HEK293 (cell line): Measurements from ENCODE around the gene HSF2.

Source experiments
- CTCF ChIA-PET: fragments of 350-600 bp; formaldehyde crosslinking; extraction: SDS; loops from one replicate; lab custom pipeline; 2021; ENCODE audit warnings: antibody characterized with exemption; lab: Yijun Ruan, JAX
- POLR2A ChIA-PET: fragments of 300-600 bp; formaldehyde crosslinking; extraction: SDS; loops from one replicate; lab custom pipeline; 2020; ENCODE audit warnings: antibody characterized with exemption, inconsistent platforms; lab: Yijun Ruan, JAX
- H3K27ac ChIP-seq: fragments of 200-500 bp; sonication (Bioruptor generic); 2 replicates; pipeline ENCODE4 v1.5.1; 2014; ENCODE audit warnings: low read depth, low read length, control low read depth, inconsistent platforms; ENCODE audit errors: extremely low read depth
- H3K36me3 ChIP-seq, 2 experiments: fragments of 200-500 bp in 1 of 2; sonication (Bioruptor generic) in 1 of 2; 1 replicate in 1 of 2; 2 replicates in 1 of 2; pipeline ENCODE4 v1.5.1; 2014 to 2017; ENCODE audit warnings: inconsistent platforms in 2 of 2, low read length in 2 of 2; ENCODE audit not compliant: control insufficient read depth in 2 of 2, insufficient read depth in 1 of 2
- H3K4me1 ChIP-seq: fragments of 200-500 bp; sonication (Bioruptor generic); 2 replicates; pipeline ENCODE4 v1.5.1; 2014; ENCODE audit warnings: mild to moderate bottlenecking, low read length, inconsistent platforms; ENCODE audit not compliant: control insufficient read depth, insufficient read depth
- H3K4me3 ChIP-seq: 2 replicates; pipeline ENCODE4 v1.5.1; 2011; ENCODE audit warnings: low read depth, mild to moderate bottlenecking, control low read depth, low read length, moderate library complexity
- H3K9me3 ChIP-seq: fragments of 200-500 bp; sonication (Bioruptor generic); 2 replicates; pipeline ENCODE4 v1.5.1; 2014; ENCODE audit warnings: low read depth, low read length, inconsistent platforms; ENCODE audit not compliant: control insufficient read depth, insufficient read depth
- KLF8 ChIP-seq: fragments of 450-650 bp; formaldehyde crosslinking; IDR thresholded peaks from 2 replicates; pipeline ENCODE4 v1.5.1; 2016; ENCODE audit warnings: missing biosample characterization, missing genetic modification characterization
- ZBTB7A ChIP-seq: fragments of 450-650 bp; formaldehyde crosslinking; IDR thresholded peaks from 2 replicates; pipeline ENCODE4 v1.5.1; 2016; ENCODE audit warnings: low read depth, missing biosample characterization, missing genetic modification characterization
- ZFHX2 ChIP-seq: fragments of 450-650 bp; formaldehyde crosslinking; conservative IDR thresholded peaks from 2 replicates; pipeline ENCODE4 v1.5.1; 2016; ENCODE audit warnings: missing biosample characterization, missing genetic modification characterization
- ZNF114 ChIP-seq: fragments of 450-650 bp; formaldehyde crosslinking; IDR thresholded peaks from 2 replicates; pipeline ENCODE4 v1.5.0; 2017; ENCODE audit warnings: missing biosample characterization, missing genetic modification characterization
- ZNF155 ChIP-seq: fragments of 450-650 bp; formaldehyde crosslinking; IDR thresholded peaks from 2 replicates; pipeline ENCODE4 v1.5.1; 2016; ENCODE audit warnings: missing biosample characterization, missing genetic modification characterization
- ZNF175 ChIP-seq: fragments of 450-650 bp; formaldehyde crosslinking; IDR thresholded peaks from 2 replicates; pipeline ENCODE4 v1.5.1; 2016; ENCODE audit warnings: missing biosample characterization, missing genetic modification characterization
- ZNF404 ChIP-seq: fragments of 450-650 bp; formaldehyde crosslinking; IDR thresholded peaks from 2 replicates; pipeline ENCODE4 v1.5.1; 2017; ENCODE audit warnings: missing biosample characterization, missing genetic modification characterization
- ZNF558 ChIP-seq: fragments of 450-650 bp; formaldehyde crosslinking; IDR thresholded peaks from 2 replicates; pipeline ENCODE4 v1.5.1; 2016; ENCODE audit warnings: missing biosample characterization, missing genetic modification characterization
- ZNF600 ChIP-seq: fragments of 450-650 bp; formaldehyde crosslinking; IDR thresholded peaks from 2 replicates; pipeline ENCODE4 v1.5.1; 2016; ENCODE audit warnings: missing biosample characterization, missing genetic modification characterization
- ZNF792 ChIP-seq: fragments of 450-650 bp; formaldehyde crosslinking; IDR thresholded peaks from 2 replicates; pipeline ENCODE4 v1.5.1; 2016; ENCODE audit warnings: missing biosample characterization, missing genetic modification characterization
- TF ChIP-seq, protein P1 (sequence below): fragments of 450-650 bp; formaldehyde crosslinking; IDR thresholded peaks from 2 replicates; pipeline ENCODE4 v1.5.1; 2016; ENCODE audit warnings: missing biosample characterization, missing genetic modification characterization
- TF ChIP-seq, protein P2 (sequence below): fragments of 450-650 bp; formaldehyde crosslinking; IDR thresholded peaks from 2 replicates; pipeline ENCODE4 v1.5.1; 2016; ENCODE audit warnings: missing biosample characterization, missing genetic modification characterization
- TF ChIP-seq, protein P3 (sequence below): fragments of 450-650 bp; formaldehyde crosslinking; IDR thresholded peaks from 2 replicates; pipeline ENCODE4 v1.5.1; 2016; ENCODE audit warnings: missing biosample characterization, missing genetic modification characterization, low read depth
- TF ChIP-seq, protein P4 (sequence below): fragments of 450-650 bp; formaldehyde crosslinking; IDR thresholded peaks from 2 replicates; pipeline ENCODE4 v1.5.1; 2016; ENCODE audit warnings: missing biosample characterization, missing genetic modification characterization
- TF ChIP-seq, protein P5 (sequence below): fragments of 450-650 bp; IDR thresholded peaks from 2 replicates; pipeline ENCODE4 v1.5.1; 2018; ENCODE audit warnings: missing biosample characterization, mild to moderate bottlenecking, missing genetic modification characterization
- TF ChIP-seq, protein P6 (sequence below): fragments of 450-650 bp; formaldehyde crosslinking; IDR thresholded peaks from 2 replicates; pipeline ENCODE4 v1.5.1; 2016; ENCODE audit warnings: missing biosample characterization, missing genetic modification characterization

The HSF2 gene

DNA sequence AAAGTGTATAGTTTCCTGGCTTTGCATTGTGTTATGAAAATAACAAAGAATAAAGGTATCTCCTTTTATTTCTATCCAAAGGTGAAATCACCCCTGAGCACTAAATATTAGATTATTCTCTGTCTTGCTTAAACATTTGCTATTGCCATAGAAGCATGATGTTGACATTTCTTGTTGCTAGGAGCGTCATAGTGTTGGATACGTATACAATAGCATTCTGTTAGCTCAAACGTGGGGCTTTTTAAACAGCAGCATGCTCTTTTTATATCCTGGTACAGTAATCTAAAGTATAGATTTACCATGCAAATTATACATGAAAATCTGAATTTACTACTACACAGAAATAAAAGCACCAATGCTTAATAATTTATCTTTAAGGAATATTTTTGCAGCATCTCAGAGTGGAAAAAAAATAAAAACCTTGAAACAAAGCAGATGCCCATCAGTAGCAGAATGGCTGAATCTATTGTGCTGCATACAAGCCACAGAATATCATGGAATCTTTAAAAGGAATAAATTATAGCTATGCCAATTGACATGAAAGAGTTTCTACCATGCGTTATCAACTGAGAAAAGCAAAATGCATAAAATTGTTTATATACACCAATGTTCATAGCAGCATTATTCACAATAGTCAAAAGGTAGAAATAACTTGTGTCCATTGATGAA is 9.6 kb upstream of the HSF2 start:
- no peaks in the 10 kb centered on the region for H3K36me3 ChIP-seq
- POLR2A ChIA-PET: no interaction called here
- CTCF ChIA-PET: interaction anchor here (0.8 to 0.9 kb wide), 2 partner anchors 24 to 102 kb away, joined by 3 read pairs; no protein-coding TSS in a partner anchor
- no peak for TF ChIP-seq KLF8
- TF ChIP-seq, protein P1, sequence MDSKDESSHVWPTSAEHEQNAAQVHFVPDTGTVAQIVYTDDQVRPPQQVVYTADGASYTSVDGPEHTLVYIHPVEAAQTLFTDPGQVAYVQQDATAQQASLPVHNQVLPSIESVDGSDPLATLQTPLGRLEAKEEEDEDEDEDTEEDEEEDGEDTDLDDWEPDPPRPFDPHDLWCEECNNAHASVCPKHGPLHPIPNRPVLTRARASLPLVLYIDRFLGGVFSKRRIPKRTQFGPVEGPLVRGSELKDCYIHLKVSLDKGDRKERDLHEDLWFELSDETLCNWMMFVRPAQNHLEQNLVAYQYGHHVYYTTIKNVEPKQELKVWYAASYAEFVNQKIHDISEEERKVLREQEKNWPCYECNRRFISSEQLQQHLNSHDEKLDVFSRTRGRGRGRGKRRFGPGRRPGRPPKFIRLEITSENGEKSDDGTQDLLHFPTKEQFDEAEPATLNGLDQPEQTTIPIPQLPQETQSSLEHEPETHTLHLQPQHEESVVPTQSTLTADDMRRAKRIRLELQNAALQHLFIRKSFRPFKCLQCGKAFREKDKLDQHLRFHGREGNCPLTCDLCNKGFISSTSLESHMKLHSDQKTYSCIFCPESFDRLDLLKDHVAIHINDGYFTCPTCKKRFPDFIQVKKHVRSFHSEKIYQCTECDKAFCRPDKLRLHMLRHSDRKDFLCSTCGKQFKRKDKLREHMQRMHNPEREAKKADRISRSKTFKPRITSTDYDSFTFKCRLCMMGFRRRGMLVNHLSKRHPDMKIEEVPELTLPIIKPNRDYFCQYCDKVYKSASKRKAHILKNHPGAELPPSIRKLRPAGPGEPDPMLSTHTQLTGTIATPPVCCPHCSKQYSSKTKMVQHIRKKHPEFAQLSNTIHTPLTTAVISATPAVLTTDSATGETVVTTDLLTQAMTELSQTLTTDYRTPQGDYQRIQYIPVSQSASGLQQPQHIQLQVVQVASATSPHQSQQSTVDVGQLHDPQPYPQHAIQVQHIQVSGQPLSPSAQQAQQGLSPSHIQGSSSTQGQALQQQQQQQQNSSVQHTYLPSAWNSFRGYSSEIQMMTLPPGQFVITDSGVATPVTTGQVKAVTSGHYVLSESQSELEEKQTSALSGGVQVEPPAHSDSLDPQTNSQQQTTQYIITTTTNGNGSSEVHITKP: no peak
- TF ChIP-seq, protein P2, sequence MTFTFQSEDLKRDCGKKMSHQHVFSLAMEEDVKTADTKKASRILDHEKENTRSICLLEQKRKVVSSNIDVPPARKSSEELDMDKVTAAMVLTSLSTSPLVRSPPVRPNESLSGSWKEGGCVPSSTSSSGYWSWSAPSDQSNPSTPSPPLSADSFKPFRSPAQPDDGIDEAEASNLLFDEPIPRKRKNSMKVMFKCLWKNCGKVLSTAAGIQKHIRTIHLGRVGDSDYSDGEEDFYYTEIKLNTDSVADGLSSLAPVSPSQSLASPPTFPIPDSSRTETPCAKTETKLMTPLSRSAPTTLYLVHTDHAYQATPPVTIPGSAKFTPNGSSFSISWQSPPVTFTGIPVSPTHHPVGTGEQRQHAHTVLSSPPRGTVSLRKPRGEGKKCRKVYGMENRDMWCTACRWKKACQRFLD (tag by site-specific recombination): no peak
- no peak for TF ChIP-seq ZFHX2 (tag by site-specific recombination)
- no peak for TF ChIP-seq ZNF404 (tag by site-specific recombination)
- TF ChIP-seq ZNF558 (tag by site-specific recombination): no peak
- H3K9me3 ChIP-seq: no peaks in the 10 kb centered on the region
- no peaks in the 10 kb centered on the region for H3K4me1 ChIP-seq
- H3K4me3 ChIP-seq: no peak overlapping the region
- H3K27ac ChIP-seq: no peak overlapping the region

DNA sequence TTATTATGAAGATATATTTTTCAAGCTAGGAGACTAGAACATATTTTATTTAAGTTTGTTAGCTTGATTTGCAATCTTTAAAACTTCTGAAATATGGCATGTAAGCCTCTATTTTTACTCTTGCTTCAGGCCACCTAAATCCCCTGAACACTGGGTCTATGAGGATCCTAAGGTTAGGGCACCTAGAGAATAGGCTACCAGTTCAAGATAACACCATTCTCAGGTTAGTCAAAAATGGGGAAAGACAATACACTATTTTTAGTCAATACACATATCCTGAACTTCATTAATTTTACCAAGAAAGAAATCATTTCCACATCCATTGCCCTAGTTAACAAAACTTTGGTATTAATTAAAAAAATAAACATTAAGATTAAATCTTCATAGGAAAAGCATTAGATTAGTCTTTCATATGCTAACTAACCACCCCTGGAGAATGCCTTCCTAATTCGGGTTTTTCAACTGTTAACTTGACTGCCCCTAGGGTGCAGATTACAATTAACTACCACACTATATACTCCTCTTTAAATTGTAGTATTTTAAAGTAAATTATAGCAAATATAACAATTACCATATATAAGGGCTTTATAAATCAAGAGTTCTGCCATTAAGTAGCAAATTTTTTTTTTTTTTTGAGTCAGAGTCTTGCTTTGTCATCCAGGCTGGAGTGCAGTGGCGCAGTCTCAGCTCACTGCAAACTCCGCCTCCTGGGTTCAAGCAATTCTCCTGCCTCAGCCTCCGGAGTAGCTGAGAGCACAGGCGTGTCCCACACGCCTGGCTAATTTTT is 6.7 kb upstream of the HSF2 start:
- H3K4me3 ChIP-seq: no peak overlapping the region
- POLR2A ChIA-PET: no interaction called here
- H3K9me3 ChIP-seq: no peaks in the 10 kb centered on the region
- no peaks in the 10 kb centered on the region for H3K36me3 ChIP-seq
- TF ChIP-seq ZBTB7A (tag by site-specific recombination) (no peak), ZNF114 (tag by site-specific recombination) (no peak)
- H3K27ac ChIP-seq: no peak overlapping the region
- H3K4me1 ChIP-seq: no peaks in the 10 kb centered on the region
- CTCF ChIA-PET: interaction anchor here (0.6 kb wide), 1 partner anchor 24 kb away, joined by 4 read pairs; no protein-coding TSS in a partner anchor

DNA sequence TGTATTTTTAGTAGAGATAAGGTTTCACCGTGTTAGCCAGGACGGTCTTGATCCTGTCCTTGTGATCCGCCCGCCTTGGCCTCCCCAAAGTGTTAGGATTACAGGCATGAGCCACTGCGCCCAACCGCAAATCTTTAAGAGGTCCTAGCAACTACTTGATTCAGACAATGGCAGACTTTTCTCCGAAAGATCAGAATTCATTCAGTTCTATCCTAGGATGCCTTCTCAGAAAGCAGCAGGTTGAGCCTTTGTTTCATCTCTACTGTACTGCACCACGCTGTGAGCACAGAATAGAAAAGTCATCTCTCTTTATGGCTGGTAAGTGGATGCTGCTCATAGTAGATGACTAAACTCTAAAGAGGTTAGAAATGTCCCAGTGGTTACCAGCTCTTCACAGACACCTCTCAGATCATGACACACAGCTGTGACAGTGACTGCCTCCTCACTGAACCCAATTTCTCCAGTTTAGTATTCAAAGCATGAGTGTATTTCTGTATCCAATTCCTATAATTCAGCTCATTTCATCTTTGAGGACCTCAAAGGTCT is 6.0 kb upstream of the HSF2 start:
- no peaks in the 10 kb centered on the region for H3K4me1 ChIP-seq
- ChIA-PET CTCF (interaction anchor here (0.6 kb wide), 1 partner anchor 23 kb away, joined by 4 read pairs; no protein-coding TSS in a partner anchor), POLR2A (no interaction called here)
- H3K4me3 ChIP-seq: no peak overlapping the region
- H3K9me3 ChIP-seq: no peaks in the 10 kb centered on the region
- H3K27ac ChIP-seq: no peak overlapping the region
- H3K36me3 ChIP-seq: no peaks in the 10 kb centered on the region
- TF ChIP-seq, protein P3, sequence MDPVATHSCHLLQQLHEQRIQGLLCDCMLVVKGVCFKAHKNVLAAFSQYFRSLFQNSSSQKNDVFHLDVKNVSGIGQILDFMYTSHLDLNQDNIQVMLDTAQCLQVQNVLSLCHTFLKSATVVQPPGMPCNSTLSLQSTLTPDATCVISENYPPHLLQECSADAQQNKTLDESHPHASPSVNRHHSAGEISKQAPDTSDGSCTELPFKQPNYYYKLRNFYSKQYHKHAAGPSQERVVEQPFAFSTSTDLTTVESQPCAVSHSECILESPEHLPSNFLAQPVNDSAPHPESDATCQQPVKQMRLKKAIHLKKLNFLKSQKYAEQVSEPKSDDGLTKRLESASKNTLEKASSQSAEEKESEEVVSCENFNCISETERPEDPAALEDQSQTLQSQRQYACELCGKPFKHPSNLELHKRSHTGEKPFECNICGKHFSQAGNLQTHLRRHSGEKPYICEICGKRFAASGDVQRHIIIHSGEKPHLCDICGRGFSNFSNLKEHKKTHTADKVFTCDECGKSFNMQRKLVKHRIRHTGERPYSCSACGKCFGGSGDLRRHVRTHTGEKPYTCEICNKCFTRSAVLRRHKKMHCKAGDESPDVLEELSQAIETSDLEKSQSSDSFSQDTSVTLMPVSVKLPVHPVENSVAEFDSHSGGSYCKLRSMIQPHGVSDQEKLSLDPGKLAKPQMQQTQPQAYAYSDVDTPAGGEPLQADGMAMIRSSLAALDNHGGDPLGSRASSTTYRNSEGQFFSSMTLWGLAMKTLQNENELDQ (tag by site-specific recombination): no peak
- TF ChIP-seq, protein P4, sequence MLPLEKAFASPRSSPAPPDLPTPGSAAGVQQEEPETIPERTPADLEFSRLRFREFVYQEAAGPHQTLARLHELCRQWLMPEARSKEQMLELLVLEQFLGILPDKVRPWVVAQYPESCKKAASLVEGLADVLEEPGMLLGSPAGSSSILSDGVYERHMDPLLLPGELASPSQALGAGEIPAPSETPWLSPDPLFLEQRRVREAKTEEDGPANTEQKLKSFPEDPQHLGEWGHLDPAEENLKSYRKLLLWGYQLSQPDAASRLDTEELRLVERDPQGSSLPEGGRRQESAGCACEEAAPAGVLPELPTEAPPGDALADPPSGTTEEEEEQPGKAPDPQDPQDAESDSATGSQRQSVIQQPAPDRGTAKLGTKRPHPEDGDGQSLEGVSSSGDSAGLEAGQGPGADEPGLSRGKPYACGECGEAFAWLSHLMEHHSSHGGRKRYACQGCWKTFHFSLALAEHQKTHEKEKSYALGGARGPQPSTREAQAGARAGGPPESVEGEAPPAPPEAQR (tag by site-specific recombination): no peak
- TF ChIP-seq ZNF175 (tag by site-specific recombination): no peak
- no peak for TF ChIP-seq ZNF114 (tag by site-specific recombination)
- TF ChIP-seq ZNF792 (tag by site-specific recombination): no peak
- TF ChIP-seq, protein P5, sequence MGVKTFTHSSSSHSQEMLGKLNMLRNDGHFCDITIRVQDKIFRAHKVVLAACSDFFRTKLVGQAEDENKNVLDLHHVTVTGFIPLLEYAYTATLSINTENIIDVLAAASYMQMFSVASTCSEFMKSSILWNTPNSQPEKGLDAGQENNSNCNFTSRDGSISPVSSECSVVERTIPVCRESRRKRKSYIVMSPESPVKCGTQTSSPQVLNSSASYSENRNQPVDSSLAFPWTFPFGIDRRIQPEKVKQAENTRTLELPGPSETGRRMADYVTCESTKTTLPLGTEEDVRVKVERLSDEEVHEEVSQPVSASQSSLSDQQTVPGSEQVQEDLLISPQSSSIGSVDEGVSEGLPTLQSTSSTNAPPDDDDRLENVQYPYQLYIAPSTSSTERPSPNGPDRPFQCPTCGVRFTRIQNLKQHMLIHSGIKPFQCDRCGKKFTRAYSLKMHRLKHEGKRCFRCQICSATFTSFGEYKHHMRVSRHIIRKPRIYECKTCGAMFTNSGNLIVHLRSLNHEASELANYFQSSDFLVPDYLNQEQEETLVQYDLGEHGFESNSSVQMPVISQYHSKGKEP (tag by site-specific recombination): no peak
- TF ChIP-seq, protein P6, sequence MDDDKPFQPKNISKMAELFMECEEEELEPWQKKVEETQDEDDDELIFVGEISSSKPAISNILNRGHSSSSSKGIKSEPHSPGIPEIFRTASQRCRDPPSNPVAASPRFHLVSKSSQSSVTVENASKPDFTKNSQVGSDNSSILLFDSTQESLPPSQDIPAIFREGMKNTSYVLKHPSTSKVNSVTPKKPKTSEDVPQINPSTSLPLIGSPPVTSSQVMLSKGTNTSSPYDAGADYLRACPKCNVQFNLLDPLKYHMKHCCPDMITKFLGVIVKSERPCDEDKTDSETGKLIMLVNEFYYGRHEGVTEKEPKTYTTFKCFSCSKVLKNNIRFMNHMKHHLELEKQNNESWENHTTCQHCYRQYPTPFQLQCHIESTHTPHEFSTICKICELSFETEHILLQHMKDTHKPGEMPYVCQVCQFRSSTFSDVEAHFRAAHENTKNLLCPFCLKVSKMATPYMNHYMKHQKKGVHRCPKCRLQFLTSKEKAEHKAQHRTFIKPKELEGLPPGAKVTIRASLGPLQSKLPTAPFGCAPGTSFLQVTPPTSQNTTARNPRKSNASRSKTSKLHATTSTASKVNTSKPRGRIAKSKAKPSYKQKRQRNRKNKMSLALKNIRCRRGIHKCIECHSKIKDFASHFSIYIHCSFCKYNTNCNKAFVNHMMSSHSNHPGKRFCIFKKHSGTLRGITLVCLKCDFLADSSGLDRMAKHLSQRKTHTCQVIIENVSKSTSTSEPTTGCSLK (tag by site-specific recombination): no peak
- no peak for TF ChIP-seq ZNF600 (tag by site-specific recombination)
- TF ChIP-seq ZNF155 (tag by site-specific recombination): no peak
